ENCODE measurements around the gene SMIM1.
"Not testable (repeated sequence)": the region's sequence is repeated elsewhere in the genome, so short reads cannot be mapped to it uniquely, and the experiment has no call there.

SMIM1 gene

DNA sequence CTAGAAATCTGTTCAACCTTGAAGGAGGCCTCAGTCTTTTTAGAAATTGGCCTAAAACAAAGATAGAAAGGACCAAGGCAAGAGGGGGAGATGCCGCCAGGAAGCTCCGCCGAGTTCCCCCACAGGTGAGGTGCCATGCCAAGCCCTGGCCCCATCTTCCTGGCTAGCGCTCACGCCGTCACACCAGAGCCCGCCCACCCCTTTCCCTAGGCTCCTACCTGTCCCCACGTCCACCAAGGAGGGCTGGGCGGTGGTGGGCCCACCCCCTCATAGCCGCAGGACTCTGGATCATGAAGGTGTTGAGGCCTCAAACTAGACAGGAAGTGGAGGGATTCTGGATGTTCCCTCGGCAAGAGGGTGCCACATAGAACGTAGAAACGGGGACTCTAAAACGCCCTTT, 35.8 kb upstream of the SMIM1 start:
- DNase-seq (ENCODE audit: low read depth), result no peak

DNA sequence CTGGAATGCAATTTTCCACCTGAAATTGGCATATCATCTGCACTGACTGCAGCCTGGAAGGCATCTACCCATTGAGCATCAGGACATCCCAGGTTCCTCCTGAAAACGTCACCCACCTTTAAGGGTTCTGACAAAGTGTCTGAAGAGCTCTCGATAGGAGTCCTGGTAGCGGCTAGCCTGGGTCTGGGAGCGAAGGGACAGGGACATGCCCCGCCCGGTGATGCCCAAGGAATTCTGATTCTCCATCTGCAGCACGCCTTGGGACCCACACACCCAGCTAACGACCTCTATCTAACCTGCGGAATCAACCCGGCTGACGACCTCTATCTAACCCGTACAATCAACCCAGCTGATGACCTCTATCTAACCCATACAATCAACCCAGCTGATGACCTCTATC, 33.6 kb upstream of the SMIM1 start:
- no peak for DNase-seq (ENCODE audit: low read depth)

DNA sequence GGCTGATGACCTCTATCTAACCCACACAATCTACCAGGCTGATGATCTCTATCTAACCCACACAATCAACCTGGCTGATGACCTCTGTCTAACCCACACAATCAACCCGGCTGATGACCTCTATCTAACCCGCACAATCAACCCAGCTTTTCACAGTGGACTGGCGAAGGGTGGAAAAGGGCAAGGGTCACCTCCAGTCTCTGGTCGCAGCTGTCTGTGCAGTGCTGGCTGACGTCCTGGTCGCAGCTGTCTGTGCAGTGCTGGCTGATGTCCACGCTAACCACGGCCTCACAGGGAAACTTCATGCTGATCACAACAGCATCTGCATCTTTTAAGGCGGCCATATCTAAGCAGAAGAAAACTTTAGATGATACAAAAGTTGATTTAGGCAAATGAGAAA, 32.5 kb upstream of the SMIM1 start:
- DNase-seq (ENCODE audit: low read depth), result no peak

DNA sequence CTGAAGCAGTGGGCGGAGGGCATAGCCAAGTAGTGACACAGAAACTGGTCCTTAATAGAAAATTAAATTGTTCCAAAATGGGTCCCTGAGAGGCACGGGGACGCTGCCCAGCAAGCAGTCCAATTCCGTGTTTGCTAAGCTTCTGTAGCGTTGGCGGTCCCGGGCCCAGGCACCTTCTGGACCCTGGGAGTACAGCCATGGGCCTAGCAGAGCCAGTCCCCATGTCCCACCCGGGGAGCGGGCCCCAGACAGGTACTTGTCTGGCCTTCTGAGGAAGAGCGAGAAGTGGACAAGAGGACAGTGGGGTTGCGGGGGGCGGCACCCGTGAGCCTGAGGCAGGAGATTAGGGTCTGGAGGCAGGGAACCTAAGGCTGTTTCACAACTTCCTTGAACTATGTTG, 31.8 kb upstream of the SMIM1 start:
- no peak for DNase-seq (ENCODE audit: low read depth)

DNA sequence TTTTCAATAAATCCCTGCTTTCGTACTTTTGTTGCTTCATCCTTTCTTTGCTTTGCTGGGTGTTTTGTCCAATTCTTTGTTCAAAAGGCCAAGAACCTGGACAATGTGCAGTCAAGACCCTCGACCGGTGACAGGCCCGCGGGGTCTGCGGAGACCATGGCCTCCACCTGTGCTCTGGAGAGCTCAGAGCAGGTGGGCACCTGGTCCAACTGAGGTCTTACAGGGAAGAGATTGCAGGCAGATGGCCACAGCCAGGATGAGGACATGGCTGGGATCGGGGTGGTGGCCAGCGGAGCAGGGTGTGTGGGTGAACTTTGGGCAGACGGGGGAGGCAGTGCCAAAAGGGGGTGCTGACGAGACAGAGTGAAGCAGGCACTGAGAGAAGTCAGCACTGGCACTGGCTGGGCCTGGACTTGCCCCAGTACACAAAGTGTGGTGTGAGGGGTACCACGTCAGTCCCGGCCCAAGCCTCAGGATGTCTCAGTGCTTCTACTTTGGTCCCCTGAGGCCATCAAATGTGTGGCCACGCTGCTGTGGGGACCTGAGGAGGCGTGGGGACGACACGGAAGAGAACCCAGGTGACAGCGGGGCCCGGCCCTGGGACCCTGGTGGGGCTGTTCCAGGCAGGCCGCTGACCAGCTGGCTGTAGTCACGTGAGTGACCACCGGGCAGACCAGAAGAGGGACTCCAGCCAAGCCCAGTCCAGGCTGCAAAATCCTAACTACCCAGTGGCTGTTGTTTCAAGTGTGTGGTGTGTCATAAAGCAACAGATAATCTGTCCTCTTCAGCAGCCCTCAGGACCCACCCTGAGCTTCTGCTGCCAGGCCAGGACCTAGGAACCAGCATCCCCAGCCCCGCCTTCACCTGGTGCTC, 30.7 kb upstream of the SMIM1 start:
- DNase-seq (ENCODE audit: low read depth), result no peak

DNA sequence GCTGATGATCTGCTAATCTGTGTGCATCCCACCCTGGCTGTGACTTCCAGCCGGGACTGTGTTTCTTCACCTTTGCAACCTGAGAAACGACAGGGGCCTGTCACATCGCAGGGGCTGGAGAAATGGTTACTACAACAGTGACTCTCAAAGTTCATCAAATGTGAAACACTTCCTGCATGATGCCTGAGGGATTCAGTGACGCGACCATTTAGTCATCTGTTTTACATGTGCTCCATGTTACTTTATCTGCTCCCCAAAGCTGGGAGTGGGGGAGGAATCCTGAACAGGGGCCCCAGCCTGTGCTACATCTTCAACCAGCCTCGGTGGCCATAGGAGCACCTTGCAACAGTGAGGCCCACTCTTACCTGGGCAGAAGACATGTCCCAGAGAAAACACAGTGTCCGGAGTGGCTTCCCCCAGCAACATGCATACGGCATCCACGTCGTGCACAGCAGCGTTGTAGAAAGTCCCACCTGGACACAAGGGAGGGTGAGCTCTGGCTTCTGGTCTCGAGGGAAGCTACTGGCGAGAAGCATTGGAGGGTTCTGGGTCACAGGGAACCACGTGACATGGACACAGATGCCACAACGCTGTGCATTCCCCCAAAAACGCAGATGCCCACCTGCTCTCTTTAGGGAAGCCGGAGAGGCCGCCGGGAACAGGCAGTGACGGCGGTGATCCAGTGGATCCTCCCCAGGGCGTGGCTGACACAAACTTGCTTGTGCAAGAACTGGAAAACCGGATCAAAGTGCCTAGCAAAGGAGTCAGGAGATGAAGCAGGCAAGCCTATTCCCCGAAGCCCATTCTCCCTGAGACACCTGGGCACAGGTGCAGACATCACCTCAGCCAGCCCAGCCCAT, 29.9 kb upstream of the SMIM1 start:
- no peak for DNase-seq (ENCODE audit: low read depth)

DNA sequence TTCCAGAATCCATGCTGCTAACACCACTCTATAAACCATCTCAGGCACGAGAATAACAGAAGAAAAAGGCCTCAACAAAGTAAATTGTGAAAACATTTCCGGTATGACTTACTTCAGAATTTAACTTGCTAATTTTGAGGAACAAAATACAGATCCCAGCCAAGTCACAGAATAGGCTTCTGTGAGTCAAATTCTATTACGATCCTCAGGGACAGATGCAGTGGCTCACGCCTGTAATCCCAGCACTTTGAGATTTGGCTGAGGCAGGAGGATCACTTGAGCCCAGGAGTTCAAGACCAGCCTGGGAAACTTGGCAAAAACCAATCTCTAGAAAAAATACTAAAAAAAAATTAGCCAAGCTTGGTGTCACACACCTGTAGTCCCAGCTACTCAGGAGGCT, 29.1 kb upstream of the SMIM1 start:
- no peak for DNase-seq (ENCODE audit: low read depth)

DNA sequence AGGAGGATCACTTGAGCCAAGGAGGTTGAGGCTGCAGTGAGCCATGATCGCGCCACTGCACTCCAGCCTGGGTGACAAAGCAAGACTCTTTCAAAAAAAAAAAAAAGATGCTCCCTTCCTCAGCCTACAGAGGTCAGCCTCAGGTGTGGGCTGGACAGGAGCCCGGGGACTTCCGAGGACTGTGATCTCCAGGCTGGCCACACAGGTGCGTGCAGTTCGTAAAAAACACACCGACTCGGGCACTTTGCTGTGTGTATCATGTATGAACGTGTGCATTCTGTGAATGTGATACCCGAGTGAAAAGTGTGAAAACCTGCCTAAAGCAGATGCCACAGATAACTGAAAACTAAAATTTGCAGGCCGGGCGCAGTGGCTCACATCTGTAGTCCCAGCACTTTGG, 28.7 kb upstream of the SMIM1 start:
- no peak for DNase-seq (ENCODE audit: low read depth)

DNA sequence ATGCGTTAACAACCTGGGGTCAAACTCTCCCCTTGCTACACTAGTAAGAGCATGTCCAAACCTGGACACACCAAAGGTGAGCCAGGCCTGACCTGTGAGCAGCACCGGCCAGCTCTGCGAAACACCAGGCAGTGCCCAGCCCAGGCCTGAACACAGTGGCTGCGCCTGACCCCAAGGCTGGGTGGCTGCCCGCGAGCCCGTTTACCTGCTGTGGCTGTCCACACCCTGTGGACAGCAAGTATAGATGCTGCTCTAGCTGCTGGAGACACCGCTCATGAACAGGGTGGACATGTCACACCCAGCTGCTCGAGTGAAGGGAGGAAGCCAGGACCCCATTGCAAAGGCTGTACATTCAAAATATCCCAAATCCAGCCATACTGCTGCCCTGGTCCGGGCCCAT, 27.9 kb upstream of the SMIM1 start:
- DNase-seq (ENCODE audit: low read depth), result no peak

DNA sequence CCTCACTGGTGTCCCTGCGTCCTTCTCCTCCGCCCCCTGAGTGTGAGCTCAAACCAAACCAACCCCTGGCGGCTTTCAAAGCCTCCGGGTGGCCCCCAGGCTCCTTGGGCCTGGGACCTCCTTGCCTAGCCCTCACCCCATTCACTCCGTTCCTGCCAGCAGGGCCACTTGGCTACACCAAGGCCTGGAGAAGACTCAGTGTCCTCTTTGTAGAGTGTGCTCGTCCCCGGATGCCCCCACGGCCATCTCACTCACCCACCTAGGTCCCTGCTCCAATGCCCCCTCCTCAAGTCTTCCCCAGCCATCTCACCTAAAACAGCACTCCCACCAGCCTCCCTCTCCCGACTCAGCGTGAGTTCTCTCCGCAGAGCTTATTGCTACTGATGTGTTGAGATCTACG, 27.5 kb upstream of the SMIM1 start:
- no peak for DNase-seq (ENCODE audit: low read depth)

DNA sequence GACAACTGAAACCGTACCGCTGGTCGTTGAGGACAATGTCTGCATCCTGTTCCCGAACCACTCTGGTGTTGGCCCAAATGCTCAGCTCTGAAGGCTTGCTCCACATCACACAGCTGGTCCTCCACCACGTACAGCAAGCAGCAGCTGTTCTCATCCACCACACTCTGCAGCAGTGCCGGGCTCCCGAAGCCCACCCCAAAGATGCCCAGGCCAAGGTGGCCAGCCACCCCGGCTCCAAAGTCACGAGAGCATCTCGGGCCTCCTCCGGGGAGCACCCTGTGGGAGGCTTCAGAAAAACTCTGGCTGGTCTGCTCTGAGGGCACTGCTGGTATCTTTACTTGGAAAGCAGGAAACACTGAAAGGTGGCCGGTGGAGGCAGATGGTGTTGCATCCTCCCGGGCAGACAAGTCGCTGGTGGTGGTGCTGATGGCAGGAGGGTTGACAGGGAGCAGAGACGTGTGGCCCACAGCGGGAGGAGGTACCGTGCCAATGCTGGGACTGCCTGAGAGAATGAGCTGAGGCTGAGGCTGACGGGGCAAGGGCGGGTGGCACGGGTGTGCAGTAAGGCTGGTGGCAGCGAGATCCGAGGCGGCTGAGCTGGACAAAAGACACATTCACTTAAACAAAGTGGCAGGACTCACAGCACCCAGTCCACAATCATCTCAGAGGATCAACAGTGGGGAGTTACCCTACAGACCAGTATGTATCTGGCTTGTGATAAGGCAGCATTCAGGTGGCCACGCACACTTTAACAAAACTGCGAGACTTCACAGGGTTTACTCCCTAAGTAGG, 26.8 kb upstream of the SMIM1 start:
- no peak for DNase-seq (ENCODE audit: low read depth)

DNA sequence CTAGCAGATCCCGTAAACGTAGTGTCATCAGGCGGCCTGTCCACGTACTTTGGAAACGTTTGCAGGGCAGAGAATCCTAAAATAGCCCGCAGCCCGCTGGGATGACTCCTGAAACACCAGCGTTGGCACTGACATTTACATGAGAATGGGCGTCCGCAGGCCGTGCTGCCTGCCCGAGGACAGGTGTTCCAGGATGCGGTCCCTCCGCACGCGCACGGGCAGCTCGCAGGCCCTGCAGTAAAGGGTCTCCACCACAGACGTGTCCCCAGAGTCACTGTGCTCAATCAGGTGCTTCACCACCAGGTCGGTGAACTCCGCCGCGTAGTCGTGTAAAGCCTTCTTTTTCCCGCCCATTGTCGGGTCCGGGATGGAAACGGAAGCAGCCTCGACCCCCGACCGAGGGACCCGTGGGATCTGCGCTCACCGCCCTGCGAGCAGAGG, 26.1 kb upstream of the SMIM1 start:
- DNase-seq (ENCODE audit: low read depth), result no peak

DNA sequence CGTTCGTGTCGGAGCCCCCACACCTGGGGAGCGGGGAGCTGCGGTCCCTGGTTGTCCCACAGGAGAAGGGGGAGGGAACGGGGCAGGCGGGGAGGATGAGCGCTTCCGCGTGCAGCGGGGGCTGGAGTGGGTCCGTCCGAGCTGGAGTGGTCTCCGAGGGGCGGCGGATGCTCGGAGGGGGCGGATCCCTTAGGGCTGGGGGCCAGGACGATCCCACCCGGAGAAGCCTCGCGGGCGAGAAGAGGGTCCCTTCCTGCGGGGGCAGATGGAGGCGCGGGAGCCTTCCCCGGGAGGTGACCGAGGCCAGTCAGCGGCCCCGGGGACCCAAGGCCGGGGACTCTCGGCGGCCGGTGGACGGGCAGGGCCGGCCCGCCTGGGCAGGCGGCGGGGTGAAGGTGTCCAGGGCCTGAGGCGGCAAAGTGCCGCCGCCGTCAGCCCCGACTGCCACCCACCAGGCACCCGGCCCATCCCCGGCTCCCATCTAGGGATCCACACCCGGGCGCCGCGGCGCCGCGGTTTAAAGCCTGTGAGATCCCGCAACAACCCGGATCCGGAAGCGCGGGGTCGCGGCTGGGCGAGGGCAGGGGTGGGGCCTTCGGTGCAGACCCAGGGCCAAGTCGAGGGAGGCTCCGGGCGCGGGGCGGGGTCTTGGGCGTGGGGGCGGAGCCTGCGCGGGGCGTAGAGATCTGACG, 25.6 kb upstream of the SMIM1 start:
- no peak for DNase-seq (ENCODE audit: low read depth)

DNA sequence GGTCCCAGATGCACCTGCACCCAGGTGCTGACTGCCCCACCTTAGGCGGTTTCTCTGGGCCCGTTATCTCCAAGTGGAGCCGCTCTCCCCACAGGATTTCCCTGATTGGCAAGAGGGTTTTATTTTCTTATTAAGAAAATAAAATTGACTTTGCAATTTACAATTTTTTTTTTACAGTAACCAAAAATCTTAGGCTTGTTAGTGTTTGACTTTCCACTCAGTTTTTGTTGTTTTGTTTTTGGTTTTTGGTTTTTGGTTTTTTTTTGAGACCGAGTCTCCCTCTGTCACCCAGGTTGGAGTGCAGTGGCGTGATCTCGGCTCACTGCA, 25.1 kb upstream of the SMIM1 start:
- DNase-seq (ENCODE audit: low read depth), result no peak

DNA sequence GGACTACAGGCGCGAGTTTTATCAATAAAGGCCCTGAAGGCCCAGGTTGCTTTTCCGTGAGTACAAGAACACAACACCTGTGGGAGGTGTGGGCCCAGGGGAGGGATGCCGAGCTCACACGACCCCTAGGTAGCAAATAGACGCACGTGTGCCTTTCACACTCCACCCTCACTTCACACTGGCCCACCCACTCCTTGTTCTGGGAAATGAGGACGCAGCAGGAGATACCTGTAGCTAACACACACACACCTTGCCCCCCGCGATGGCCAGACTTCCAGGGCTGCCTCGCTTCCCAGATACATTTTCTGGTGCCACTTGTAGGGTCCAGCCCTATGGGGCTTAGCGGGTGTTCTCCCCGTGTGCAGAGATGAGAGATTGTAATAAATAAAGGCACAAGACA, 24.6 kb upstream of the SMIM1 start:
- no peak for DNase-seq (ENCODE audit: low read depth)

DNA sequence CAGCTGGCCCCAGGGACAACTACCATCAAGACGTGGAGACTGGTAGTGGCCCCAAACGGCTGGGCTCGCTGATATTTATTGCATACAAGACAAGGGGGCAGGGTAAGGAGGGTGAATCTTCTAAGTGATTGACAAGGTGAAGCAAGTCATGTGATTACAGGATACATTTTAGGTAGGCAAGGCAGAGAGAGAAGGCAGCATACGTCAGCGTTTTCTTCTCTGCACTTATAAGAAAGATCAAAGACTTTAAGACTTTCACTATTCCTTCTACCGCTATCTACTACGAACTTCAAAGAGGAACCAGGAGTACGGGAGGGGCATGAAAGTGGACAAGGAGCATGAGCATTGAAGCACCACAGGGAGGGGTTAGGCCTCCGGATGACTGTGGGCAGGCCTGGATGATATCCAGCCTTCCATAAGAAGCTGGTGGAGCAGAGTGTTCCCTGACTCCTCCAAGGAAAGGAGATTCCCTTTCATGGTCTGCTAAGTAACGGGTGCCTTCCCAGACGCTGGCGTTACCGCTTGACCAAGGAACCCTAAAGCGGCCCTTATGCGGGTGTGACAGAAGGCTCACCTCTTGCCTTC, 24.1 kb upstream of the SMIM1 start:
- not testable (repeated sequence) for DNase-seq (ENCODE audit: low read depth)

DNA sequence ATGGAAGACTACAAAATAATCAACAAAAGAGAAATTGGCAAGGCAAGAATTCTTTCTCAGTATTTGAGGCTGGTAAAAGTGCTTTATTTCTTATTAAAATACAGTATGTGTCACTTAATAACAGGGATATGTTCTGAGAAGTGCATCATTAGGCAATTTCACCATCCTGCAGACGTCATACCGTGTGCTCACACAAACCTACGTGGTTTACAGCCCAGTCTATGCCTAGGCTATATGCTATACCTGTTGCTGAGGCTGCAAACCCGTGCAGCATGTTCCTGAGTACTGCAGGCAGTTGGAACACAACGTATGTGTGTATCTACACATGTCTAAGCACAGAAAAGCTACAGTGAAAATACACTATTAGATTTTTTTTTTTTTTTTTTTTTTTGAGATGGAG, 23.0 kb upstream of the SMIM1 start:
- DNase-seq (ENCODE audit: low read depth), result no peak

DNA sequence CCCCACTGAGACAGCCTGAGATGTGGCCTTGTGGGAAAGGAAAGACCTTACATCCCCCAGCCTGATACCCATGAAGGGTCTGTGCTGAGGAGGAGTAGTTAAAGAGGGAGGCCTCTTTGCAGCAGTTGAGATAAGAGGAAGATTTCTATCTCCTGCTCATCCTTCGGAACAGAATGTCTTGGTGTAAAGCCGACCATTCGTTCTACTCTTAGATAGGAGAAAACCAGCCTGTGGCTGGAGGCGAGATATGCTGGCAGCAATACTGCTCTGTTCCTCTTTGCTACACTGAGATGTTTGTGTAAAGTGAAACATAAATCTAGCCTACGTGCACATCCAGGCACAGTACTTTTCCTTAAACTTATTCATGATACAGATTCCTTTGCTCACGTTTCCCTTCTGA, 21.8 kb upstream of the SMIM1 start:
- no peak for DNase-seq (ENCODE audit: low read depth)

DNA sequence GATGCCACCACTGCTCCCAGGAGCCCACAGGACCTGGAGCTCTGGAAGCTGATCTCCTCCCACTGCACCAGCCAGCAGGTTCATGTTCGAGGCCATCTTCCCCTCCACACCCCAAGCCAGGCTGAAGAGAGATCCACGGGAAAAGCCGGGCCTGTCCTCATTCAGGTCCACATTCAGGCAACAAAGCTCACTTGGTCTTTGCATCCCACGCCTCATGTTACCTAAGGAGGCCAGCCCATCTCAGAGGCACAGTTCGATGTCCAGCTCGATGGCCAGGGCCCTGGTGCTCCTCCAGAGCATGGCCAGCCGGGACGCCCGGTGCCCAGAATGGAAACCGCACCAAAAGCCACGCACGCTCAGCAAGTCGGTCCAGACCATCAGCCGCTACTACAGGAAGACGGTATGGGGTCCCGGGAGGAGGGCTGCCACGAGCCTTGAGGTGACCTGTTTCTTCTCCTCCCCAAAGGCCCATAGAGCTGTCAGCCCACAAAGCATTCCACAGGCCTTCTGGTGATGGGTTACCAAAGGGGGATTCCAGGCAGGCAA, 20.1 kb upstream of the SMIM1 start, which contains the start of gene CCDC27:
TSS of gene CCDC27 (plus strand) at position 51 of the 546 bp plus-strand sequence. CDS start at position 83, 32 bp downstream.
- DNase-seq (ENCODE audit: low read depth), result no peak

DNA sequence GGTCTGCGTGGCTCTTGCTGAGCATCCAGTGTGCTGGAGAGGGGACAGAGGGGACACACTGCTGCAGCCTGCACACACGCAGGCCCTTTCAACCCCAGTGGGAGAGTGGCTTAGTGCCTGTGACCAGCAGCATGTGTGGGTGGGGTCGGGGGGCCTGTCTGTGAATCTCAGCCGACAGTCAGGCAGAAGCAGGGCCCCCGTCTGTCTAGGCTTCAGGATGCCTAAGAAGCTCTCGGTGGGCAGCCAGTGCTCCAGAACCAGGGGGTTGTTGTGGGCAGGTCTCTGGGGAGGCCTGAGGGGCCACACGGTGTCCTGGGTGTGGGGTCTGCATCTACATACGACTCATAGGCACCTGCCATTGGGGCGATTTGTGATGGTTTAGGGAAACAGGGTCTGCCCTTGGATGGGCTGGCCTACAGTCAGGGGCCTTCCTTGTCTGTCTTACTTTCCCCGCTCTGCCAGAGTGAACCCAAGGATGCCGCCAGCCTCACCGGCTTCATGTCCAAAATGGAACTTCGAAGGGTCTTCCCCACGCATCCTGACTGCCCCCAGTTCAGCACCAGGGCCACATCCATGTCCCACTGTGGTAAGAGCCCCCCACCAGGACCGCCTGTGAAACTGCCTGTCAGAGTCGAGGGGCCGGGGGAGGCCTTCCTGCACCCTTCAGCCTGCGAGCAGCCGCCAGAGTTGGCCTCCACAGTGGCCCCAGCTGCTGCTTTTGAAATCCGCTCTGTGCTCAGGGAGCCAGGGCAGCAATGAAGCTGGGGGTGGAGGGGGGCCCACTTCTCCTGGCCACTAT, 18.7 kb upstream of the SMIM1 start:
- no peak for DNase-seq (ENCODE audit: low read depth)

Measured in non-pigmented ciliary epithelial cell (primary cell).